ENCODE data around the gene TENT4A.

The TENT4A gene

DNA sequence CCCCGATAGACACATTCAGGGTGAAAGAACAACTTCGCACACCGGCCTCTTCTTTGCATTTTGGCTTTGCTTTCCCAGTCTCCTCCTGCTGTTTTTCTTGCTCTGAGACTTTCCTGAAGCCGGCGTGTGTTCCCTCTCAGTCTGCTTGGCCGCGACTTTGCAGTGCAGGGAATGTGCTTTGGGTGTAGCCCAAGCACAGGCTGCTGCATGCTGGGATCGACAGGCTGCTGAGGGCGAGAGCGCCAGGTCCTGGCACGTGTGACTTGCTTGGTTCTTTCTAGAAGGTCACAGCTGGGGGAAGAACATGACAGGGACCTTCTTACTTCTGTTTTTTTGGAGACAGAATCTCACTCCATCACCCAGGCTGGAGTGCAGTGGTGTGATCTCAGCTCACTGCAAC lies 40.6 kb downstream of the TENT4A start:
- TF ChIP-seq, protein P1, sequence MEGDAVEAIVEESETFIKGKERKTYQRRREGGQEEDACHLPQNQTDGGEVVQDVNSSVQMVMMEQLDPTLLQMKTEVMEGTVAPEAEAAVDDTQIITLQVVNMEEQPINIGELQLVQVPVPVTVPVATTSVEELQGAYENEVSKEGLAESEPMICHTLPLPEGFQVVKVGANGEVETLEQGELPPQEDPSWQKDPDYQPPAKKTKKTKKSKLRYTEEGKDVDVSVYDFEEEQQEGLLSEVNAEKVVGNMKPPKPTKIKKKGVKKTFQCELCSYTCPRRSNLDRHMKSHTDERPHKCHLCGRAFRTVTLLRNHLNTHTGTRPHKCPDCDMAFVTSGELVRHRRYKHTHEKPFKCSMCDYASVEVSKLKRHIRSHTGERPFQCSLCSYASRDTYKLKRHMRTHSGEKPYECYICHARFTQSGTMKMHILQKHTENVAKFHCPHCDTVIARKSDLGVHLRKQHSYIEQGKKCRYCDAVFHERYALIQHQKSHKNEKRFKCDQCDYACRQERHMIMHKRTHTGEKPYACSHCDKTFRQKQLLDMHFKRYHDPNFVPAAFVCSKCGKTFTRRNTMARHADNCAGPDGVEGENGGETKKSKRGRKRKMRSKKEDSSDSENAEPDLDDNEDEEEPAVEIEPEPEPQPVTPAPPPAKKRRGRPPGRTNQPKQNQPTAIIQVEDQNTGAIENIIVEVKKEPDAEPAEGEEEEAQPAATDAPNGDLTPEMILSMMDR (IDR thresholded peaks at IDR 0.05; ENCODE audit: low read length, missing control alignments): no peak
- DNase-seq (ENCODE audit: low read depth): no peak
- H3K4me3 ChIP-seq (replicated peaks; ENCODE audit: low read depth, low read length): no peak overlapping the region

DNA sequence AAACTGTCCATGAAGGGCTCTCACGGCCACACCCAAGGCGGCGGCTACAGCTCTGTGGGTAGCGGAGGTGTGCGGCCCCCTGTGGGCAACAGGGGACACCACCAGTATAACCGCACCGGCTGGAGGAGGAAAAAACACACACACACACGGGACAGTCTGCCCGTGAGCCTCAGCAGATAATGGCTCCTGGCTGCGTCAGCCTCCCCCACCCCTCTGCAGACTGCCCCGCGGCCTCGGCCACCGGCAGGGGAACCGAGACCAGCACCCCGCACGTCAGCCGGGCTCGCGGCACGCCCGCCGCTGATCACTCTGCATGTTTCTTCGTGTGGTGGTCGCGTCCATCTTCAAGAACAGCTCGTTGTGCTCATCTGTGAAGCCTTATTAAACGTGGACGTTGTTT lies 41.5 kb downstream of the TENT4A start:
- no peak for DNase-seq (ENCODE audit: low read depth)
- no peak overlapping the region for H3K4me3 ChIP-seq (replicated peaks; ENCODE audit: low read depth, low read length)
- TF ChIP-seq, protein P1 (IDR thresholded peaks at IDR 0.05; ENCODE audit: low read length, missing control alignments): no peak

DNA sequence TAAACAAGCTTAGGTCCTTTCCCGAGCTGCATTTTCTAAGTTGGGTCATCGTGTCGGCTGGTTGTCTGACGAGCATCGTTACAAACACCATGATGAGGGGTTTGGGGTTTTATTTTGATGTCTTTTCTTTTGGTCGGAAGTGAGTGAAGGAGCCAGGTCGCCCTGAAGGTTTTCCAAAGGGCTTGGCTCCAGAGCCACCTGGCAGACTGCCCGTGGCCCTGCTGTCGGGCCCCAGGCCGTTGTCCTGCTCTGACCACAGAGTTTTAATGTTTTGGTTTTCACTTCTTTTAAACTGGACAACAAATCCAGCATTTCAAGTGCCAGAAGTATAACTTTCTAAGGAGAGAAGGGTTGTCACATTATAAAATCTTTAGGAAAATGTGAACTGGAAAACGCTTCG lies 42.3 kb downstream of the TENT4A start:
- no peak overlapping the region for H3K4me3 ChIP-seq (replicated peaks; ENCODE audit: low read depth, low read length)
- TF ChIP-seq, protein P1 (IDR thresholded peaks at IDR 0.05; ENCODE audit: low read length, missing control alignments): no peak
- no peak for DNase-seq (ENCODE audit: low read depth)

DNA sequence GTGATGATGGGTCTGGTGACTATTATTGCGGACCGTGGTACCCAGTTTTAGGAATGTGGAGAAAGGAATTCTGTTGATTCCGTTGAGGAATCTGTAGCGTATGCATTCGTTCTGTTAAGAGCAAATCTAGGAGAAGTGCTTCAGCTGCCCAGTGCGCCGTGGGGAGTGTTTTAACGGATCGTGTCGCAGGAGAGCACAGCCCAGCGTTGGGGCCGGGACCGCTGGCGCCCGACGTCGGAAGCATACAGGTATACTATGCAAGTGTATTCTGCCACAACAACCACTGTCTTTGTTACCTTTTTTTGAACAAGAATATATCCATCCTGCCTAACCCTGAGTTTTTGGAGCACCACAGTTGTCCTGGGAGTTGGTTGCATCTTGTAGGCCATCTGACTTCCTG lies 42.7 kb downstream of the TENT4A start:
- TF ChIP-seq, protein P1 (IDR thresholded peaks at IDR 0.05; ENCODE audit: low read length, missing control alignments): no peak
- H3K4me3 ChIP-seq (replicated peaks; ENCODE audit: low read depth, low read length): no peak overlapping the region
- no peak for DNase-seq (ENCODE audit: low read depth)

DNA sequence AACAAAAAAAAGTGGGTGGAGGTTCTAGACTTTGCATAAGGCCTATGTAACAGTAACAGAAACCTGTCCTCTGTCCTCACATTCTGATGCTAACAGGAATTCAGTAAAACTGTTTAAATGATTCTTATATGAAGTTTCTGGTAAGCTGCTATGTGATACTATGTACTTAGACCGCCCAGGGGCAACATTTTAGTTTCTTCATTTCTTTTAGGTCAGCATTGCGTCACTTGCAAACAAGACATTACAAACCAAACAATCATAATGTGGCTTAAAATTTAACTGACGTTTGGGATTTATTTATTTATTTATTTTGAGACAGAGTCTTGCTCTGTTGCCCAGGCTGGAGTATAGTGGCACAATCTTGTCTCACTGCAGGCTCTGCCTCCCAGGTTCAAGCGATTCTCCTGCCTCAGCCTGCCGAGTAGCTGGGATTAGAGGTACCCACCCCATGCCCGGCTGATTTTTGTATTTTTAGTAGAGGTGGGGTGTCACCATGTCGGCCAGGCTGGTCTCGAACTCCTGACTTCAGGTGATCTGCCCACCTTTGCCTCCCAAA lies 44.3 kb downstream of the TENT4A start:
- TF ChIP-seq, protein P1 (IDR thresholded peaks at IDR 0.05; ENCODE audit: low read length, missing control alignments): no peak
- DNase-seq (ENCODE audit: low read depth): no peak
- H3K4me3 ChIP-seq (replicated peaks; ENCODE audit: low read depth, low read length): no peak overlapping the region

DNA sequence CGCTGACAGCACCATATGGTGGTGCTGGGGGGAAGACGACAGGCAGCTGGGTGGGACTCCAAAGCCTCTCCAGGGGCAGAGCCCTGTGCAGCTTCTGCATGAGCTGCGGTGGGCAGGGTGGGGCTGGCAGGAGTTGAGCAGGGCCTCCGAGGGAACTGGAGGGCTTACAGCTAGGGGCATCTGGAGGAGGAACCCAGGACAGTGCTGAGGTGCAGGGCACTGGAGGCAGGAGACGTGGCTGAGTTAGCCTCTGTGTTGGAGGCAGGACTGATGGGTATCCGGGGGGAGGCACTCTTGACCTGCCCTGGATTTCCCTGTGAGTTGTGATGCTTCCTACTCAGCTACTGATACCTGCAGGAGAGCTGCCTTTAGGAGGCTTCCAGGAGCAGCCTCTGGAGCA lies 45.0 kb downstream of the TENT4A start:
- H3K4me3 ChIP-seq (replicated peaks; ENCODE audit: low read depth, low read length): no peak overlapping the region

DNA sequence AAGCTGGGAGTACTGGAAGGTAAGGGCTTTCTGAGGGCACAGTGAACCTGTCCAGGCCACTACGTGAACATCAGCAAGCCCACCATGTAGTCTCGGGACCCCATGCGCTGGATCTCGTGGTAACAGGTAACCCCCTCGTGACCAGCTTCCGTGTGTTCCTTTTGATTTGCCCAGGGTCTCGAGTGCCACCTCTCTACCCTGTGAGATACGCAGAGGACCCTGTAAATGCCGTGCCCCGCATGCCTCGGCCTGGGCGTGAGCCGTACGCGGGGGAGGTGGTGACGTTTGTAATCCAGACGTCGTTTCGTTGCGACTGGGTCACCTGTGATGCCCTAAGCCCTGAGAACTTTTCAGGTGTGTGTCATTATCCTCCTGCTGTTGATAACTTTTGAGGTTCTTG lies 45.5 kb downstream of the TENT4A start:
- no peak overlapping the region for H3K4me3 ChIP-seq (replicated peaks; ENCODE audit: low read depth, low read length)
- no peak for DNase-seq (ENCODE audit: low read depth)
- TF ChIP-seq, protein P1 (IDR thresholded peaks at IDR 0.05; ENCODE audit: low read length, missing control alignments): no peak

More for the DNA sequence above, 45.0 kb downstream of the TENT4A start:
- TF ChIP-seq, protein P1 (IDR thresholded peaks at IDR 0.05; ENCODE audit: low read length, missing control alignments): no peak
- no peak for DNase-seq (ENCODE audit: low read depth)

Data from fibroblast of pulmonary artery (primary cell).